DND-41 (cell line): Measurements from ENCODE around the gene PDIA5.

Experiments used
- ATAC-seq: fragments of 200-7000 bp; cut with Tn5 transposase; 3 replicates; pipeline ENCODE4 v1.9.1; 2021; ENCODE audit warnings: low read depth; ENCODE audit not compliant: insufficient read depth
- DNase-seq: peaks from one replicate; pipeline ENCODE4 v3.0.0-alpha.2; 2020
- H2AFZ ChIP-seq: 2 replicates; pipeline ENCODE4 v1.6.0; 2012; ENCODE audit warnings: low read depth, low read length
- H3K27ac ChIP-seq: 2 replicates; pipeline ENCODE4 v1.5.1; 2012; ENCODE audit warnings: low read length, inconsistent platforms
- H3K27me3 ChIP-seq: fragments of 200-600 bp; sonication (generic); 2 replicates; pipeline ENCODE4 v1.6.0; 2012; ENCODE audit warnings: low read length, mild to moderate bottlenecking, inconsistent platforms; ENCODE audit not compliant: insufficient read depth, poor library complexity
- H3K36me3 ChIP-seq: 2 replicates; pipeline ENCODE4 v1.5.1; 2012; ENCODE audit warnings: low read length, inconsistent platforms; ENCODE audit not compliant: insufficient read depth
- H3K4me1 ChIP-seq: 2 replicates; pipeline ENCODE4 v1.5.1; 2012; ENCODE audit warnings: mild to moderate bottlenecking, low read length; ENCODE audit not compliant: insufficient read depth
- H3K4me2 ChIP-seq: 2 replicates; pipeline ENCODE4 v1.6.0; 2012; ENCODE audit warnings: mild to moderate bottlenecking, moderate library complexity, low read length, inconsistent platforms; ENCODE audit not compliant: insufficient read depth
- H3K4me3 ChIP-seq, 2 experiments: fragments of 200-600 bp in 1 of 2; shearing (Covaris generic) in 1 of 2; 2 replicates each; pipeline ENCODE4 v1.5.1; 2012 to 2016; ENCODE audit warnings: inconsistent platforms in 2 of 2, low read length in 2 of 2, mild to moderate bottlenecking in 2 of 2, low read depth in 1 of 2, moderate library complexity in 1 of 2
- H3K79me2 ChIP-seq: 2 replicates; pipeline ENCODE4 v1.6.0; 2012; ENCODE audit warnings: low read length, inconsistent platforms; ENCODE audit not compliant: insufficient read depth
- H3K9ac ChIP-seq: 2 replicates; pipeline ENCODE4 v1.6.0; 2012; ENCODE audit warnings: low read depth, mild to moderate bottlenecking, inconsistent platforms, low read length, moderate library complexity
- H3K9me3 ChIP-seq: 2 replicates; pipeline ENCODE4 v1.5.1; 2012; ENCODE audit warnings: low read length, moderate library complexity, mild to moderate bottlenecking, inconsistent platforms; ENCODE audit not compliant: insufficient read depth, severe bottlenecking
- H4K20me1 ChIP-seq: 2 replicates; pipeline ENCODE4 v1.6.0; 2012; ENCODE audit warnings: low read length; ENCODE audit not compliant: insufficient read depth
- CTCF ChIP-seq: IDR thresholded peaks from 2 replicates; pipeline ENCODE4 v1.5.1; 2012; ENCODE audit warnings: borderline replicate concordance, low read length, moderate library complexity, mild to moderate bottlenecking; ENCODE audit not compliant: poor library complexity, severe bottlenecking; ENCODE audit errors: extremely low read depth
- EZH2 ChIP-seq: IDR thresholded peaks from 3 replicates; pipeline ENCODE4 v1.6.1; 2012; ENCODE audit warnings: borderline replicate concordance, low read depth, mild to moderate bottlenecking, moderate library complexity, low read length, inconsistent platforms; ENCODE audit not compliant: severe bottlenecking

PDIA5 gene

GRCh38 chr3:123168122-123168521, 101.3 kb downstream of the PDIA5 start:
- H3K4me1 ChIP-seq = no peaks in the 10 kb centered on the region
- no peaks in the 10 kb centered on the region for H3K27me3 ChIP-seq
- no peak overlapping the region for H3K4me3 ChIP-seq
- H3K9me3 ChIP-seq = peaks cover 2% of the 10 kb centered on the region
- no peaks in the 10 kb centered on the region for H3K79me2 ChIP-seq
- ATAC-seq (no peak), DNase-seq (no peak)
- no peak overlapping the region for H3K27ac ChIP-seq
- TF ChIP-seq CTCF (no peak), EZH2 (no peak)
- H2AFZ ChIP-seq = no peak overlapping the region
- no peak overlapping the region for H3K4me2 ChIP-seq
- H3K36me3 ChIP-seq = peaks cover 23% of the 10 kb centered on the region
- no peaks in the 10 kb centered on the region for H4K20me1 ChIP-seq
- no peak overlapping the region for H3K9ac ChIP-seq

- H3K9me3 ChIP-seq = peaks cover 2% of the 10 kb centered on the region
- no peak for TF ChIP-seq CTCF
- TF ChIP-seq EZH2 = no peak
- no peaks in the 10 kb centered on the region for H3K79me2 ChIP-seq
- no peak overlapping the region for H3K9ac ChIP-seq
- ATAC-seq (no peak), DNase-seq (no peak)
- H4K20me1 ChIP-seq = no peaks in the 10 kb centered on the region
- no peaks in the 10 kb centered on the region for H3K27me3 ChIP-seq
- H3K4me3 ChIP-seq = no peak overlapping the region
- peaks cover 18% of the 10 kb centered on the region for H3K36me3 ChIP-seq
- H2AFZ ChIP-seq = no peak overlapping the region
- no peak overlapping the region for H3K27ac ChIP-seq
- no peak overlapping the region for H3K4me2 ChIP-seq
- H3K4me1 ChIP-seq = no peaks in the 10 kb centered on the region
Observed at GRCh38 chr3:123168605-123169004, 101.8 kb downstream of the PDIA5 start.

- H3K4me2 ChIP-seq = no peak overlapping the region
Observed at GRCh38 chr3:123169492-123169929, 102.7 kb downstream of the PDIA5 start.

More at GRCh38 chr3:123169492-123169929, 102.7 kb downstream of the PDIA5 start:
- Histone ChIP-seq H3K36me3 (peaks cover 9% of the 10 kb centered on the region), H3K27me3 (no peaks in the 10 kb centered on the region), H3K9ac (no peak overlapping the region), H4K20me1 (no peaks in the 10 kb centered on the region), H3K4me1 (no peaks in the 10 kb centered on the region), H2AFZ (no peak overlapping the region), H3K79me2 (no peaks in the 10 kb centered on the region), H3K27ac (no peak overlapping the region), H3K9me3 (peaks cover 2% of the 10 kb centered on the region), H3K4me3 (no peak overlapping the region)
- no peak for DNase-seq
- ATAC-seq = no peak
- no peak for TF ChIP-seq CTCF
- no peak for TF ChIP-seq EZH2
